ENCODE data around the gene LMF1.

DNA sequence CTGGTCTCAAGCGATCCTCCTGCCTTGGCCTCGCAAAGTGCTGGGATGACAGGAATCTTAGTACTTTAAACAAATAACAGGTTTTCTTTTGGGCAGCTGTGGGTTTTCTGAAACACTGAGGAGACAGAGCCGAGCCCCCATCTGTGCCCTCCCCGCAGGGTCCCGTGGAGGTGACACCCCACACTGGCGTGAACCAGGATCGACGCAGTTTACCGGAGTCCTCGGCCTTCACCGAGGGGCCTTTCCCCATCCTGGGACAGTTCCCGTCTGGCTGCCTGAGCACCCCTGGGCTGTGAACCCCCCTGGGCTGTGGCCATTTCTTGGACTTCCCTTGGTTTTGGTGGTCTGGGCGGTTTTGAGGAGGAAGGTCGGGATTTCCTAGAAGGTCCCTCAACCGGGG is 154.9 kb downstream of the LMF1 start:
- TF ChIP-seq, protein P1, sequence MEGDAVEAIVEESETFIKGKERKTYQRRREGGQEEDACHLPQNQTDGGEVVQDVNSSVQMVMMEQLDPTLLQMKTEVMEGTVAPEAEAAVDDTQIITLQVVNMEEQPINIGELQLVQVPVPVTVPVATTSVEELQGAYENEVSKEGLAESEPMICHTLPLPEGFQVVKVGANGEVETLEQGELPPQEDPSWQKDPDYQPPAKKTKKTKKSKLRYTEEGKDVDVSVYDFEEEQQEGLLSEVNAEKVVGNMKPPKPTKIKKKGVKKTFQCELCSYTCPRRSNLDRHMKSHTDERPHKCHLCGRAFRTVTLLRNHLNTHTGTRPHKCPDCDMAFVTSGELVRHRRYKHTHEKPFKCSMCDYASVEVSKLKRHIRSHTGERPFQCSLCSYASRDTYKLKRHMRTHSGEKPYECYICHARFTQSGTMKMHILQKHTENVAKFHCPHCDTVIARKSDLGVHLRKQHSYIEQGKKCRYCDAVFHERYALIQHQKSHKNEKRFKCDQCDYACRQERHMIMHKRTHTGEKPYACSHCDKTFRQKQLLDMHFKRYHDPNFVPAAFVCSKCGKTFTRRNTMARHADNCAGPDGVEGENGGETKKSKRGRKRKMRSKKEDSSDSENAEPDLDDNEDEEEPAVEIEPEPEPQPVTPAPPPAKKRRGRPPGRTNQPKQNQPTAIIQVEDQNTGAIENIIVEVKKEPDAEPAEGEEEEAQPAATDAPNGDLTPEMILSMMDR (IDR thresholded peaks at IDR 0.05): no peak
- no peak for TF ChIP-seq EZH2 (IDR thresholded peaks at IDR 0.05; ENCODE audit: borderline replicate concordance, insufficient read depth, low read depth, low read length, poor library complexity, severe bottlenecking)

Measured in B cell (primary cell).